Stimulated activated CD4-positive, alpha-beta T cell treated with anti-CD3 and anti-CD28 coated beads, Interleukin-1b, Interleukin-23, amount 100 ng/mL, for 48 hours (primary cell): ENCODE measurements around the gene MYO7A.

Experiments used
- DNase-seq: peaks from one replicate; pipeline ENCODE4 v3.0.0-alpha.2; 2020

The MYO7A gene

GRCh38 chr11:77230878-77231605 is 103.0 kb downstream of the MYO7A start:
- no peak for DNase-seq

DNA sequence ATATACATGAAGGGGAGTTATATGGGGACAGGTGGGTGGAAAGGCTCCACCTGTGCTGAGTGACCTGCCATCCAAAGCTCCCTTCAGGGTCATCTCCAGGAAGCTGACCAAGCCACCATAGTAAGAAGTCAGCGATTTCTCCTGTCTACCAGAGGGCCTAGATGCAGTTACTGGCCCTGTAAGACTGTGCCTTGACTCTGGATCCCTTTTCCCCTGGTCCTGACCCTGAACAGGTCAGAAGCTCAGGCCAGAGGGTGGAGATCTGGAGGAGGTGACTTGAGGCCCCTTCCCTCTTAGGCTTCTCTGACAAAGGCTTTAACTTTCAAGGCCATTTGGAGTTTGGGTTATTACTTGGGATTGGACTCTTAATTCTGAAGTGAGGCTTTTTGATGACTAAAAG is 103.8 kb downstream of the MYO7A start:
- no peak for DNase-seq

- DNase-seq = no peak
Observed at GRCh38 chr11:77232242-77232641, 104.2 kb downstream of the MYO7A start.

GRCh38 chr11:77233011-77233410 is 105.0 kb downstream of the MYO7A start:
- DNase-seq = no peak

GRCh38 chr11:77236901-77237300 is 108.9 kb downstream of the MYO7A start:
- DNase-seq = no peak

DNA sequence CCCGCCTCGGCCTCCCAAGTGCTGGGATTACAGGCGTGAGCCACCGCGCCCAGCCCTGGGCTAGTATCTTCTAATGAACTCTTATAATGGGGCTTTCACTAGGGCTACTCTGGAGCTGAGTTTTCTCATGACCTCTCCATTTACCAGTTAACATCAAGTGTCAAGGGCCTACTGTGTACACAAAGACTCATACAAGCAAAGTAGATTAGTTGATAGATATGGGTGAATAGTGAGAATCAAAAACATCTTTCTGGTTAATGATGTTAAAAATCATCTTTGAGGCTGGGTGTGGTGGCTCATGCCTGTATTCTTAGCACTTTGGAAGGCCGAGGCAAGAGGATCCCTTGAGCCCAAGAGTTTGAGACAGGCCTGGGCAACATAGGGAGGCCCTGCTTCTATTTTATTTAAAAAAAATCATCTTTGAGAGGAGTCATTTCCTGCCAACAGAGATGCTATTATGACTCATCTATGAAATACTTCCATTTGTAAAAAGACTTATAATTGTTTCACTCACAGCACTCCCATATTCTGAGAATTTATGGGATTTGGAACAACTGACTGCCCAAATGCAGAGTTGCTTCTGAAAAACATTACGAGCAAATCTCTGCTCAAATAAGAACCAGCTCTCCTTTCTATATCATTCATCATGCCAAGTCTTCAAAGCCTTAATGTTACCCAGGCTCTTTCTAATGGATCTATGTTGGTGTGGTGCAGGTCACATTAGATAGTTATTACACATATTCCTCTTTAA is 116.4 kb downstream of the MYO7A start:
- no peak for DNase-seq

GRCh38 chr11:77249427-77249826 is 121.4 kb downstream of the MYO7A start:
- DNase-seq = no peak

DNA sequence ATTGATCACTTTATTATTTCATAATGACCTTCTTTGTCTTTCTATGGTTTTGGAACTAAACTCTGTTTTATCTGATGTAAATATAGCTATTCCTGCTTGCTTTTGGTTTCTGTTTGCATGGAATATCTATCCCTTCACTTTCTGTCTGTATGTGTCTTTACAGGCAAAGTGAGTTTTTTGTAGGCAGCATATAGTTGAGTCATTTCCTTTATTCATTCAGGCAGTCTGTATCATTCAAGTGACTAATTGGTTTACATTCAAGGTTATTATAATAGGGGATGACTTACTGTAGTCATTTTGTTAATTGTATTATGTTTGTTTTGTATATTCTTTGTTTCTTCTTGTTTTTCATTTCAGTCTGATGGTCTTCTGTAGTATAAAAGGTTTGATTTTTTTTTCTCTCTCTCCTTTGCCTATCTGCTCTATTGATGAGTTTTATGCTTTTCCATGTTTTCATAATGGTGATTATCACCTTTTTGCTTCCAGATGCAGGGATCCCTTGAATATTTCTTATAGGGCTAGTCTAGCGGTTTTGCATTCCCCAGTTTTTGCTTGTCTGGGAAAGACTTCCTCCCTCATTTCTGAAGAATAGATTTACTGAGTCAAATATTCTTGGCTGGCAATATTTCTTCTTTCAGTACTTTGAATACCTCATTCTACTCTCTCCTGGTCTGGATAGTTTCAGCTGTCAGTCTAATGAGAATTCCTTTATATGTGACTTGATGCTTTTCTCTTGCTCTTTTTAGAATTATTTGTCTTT is 123.0 kb downstream of the MYO7A start:
- DNase-seq = no peak

GRCh38 chr11:77252555-77253270 is 124.7 kb downstream of the MYO7A start:
- DNase-seq = no peak

DNA sequence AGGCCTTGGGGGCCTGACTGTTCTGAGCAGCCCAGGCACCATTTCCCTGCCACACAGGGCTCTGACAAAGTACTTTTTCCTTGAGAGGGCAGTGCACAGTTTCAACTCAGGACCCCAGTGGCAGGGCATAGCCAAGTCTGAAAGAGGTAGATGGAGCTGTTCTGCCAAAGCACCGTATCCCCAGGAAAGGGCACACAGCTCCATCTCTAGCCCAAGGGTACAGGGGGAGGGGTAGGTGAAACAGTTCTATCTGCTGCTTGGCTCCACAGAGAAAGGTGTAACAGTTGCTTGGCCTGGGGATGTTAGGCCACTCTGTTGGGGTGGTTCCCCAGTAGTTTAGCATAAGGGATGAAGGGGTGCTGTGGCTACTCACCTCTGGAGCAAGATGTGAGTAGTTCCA is 125.6 kb downstream of the MYO7A start:
- DNase-seq = no peak

- no peak for DNase-seq
Observed at GRCh38 chr11:77259641-77260040, 131.6 kb downstream of the MYO7A start.

- no peak for DNase-seq
Observed at GRCh38 chr11:77262803-77263202, 134.8 kb downstream of the MYO7A start.
